ENCODE measurements around the gene AKR1C2.
"Not testable (repeated sequence)": the region's sequence is repeated elsewhere in the genome, so short reads cannot be mapped to it uniquely, and the experiment has no call there.

AKR1C2 gene

DNA sequence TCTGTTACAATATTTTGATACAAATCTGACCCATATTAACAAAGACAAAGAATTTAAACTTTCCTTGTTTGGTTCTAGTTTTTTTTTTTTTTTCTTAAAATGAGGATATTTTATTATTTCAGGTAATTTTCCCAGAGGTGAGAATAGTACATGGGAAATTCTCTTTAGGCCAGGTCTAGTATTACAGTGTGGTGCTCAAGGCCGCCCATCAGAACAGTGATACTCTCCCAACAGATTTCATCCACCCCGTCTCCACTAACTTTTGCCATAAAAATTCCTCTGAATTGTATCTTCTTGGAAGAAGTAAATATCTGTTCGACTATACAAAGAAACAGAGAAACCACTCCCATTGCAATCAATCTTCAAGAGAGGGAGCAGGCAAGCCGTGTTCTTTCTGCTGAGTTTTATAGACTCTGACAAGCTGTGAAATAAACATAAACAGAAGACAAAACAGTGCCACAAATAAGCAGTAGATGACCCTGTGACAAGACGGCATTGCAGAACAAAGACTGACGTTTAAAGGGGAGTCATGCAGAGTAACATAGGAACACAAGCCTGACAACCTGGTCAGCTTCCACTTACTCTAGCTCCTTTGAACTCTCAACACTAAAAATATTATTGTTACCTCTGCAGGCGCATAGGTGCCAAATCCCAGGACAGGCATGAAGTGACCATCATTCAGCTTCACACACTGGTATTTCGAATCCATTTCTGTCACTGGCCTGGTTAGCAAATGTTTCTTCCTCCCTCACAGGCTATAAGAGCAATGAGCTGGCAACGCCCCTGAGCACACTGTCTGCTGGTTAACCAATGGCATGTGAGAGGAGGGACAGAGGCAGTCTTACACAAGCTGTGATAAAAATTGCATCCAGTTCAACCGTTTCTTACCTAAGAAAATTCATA lies at the start of gene AKR1C2:
Gene AKR1C2 (minus strand): TSS at position 731 of the 903 bp plus-strand sequence. CDS start 22 bp downstream, at position 709.
- not testable (repeated sequence) for DNase-seq

GRCh38 chr10:5052951-5053500 lies 49.4 kb upstream of the AKR1C2 start:
- DNase-seq: not testable (repeated sequence)

DNA sequence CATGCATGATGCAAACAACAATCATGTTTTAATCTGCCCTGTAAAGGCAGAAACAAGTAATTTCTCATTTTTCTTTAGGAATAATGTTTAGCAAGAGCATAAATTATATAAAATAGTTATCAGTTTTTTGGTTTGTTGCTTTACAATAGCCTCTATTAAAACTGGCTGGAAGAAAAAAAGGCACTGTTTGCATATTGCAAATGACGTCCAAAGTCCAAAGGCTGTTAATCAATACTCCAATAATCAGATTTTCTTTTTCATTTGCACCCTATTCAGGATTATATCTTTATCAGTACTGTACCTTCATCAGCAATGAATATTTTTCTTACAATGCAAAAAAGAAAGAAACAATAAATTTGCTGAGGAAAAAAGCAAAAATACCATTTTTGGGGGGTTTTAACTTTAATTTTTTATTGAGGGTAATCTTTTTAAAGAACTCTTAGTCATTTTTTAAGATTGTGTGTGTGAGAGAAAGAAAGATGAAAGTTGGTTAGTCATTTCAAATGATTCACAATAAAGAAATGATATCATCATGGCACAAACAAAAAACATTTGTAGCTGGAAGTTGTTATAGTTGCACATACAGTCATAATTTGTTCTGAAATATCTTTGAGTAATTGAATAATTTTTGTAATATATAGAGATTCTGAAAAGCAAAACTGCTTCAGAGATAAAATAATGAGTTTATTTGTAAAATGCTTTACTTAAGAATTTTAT lies 44.4 kb upstream of the AKR1C2 start:
- no peak for DNase-seq

DNA sequence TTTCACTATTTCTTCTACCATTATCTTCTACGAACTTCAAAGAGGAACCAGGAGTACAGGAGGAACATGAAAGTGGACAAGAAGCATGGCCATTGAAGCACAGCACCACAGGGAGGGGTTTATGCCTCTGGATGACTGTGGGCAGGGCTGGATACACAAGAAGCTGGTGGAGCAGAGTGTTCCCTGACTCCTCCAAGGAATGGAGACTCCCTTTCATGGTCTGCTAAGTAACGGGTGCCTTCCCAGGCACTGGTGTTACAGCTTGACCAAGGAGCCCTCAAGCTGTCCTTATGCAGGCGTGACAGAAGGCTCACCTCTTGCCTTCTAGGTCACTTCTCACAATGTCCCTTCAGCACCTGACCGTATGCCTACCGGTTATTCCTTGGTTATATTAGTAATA lies 43.4 kb upstream of the AKR1C2 start:
- DNase-seq: not testable (repeated sequence)

- DNase-seq: no peak
Observed at GRCh38 chr10:5046410-5046809, 42.8 kb upstream of the AKR1C2 start.

GRCh38 chr10:5045095-5045494 lies 41.4 kb upstream of the AKR1C2 start:
- DNase-seq: no peak

DNA sequence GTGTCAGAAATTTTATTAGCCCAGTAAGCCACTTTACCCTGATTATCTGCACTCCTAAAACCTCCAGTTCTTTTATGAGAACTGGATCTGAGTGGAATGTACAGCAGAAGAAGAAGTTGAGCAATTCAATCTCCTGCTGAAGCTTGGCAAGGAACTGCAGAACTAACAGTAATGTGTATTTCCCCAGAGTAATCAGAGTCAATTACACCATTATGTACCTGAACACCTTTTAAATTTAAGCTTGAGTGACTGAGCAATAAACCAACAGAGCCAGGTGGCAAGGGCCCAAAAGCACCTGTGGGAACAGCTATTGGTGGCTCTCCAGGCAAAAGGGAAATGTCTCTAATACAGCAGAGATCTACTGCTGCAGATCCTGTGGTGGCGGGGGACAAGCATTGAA lies 40.1 kb upstream of the AKR1C2 start:
- no peak for DNase-seq

DNA sequence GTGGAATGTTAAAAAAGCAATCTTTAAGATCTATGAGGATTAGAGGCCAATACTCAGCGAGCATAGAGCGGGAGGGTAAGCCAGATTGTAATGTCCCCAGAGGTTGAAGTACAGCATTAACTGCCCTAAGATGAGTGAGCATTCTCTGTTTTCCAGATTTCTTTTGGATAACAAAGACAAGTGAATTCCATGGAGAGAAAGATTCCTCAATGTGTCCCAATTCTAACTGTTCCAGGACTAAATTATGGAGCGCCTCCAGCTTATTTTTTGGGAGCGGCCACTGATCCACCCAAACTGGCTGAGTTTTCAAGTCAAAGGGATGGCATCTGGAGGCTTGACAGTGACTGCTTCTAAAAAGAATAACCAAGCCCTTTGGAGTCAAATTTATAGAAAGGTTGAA lies 39.3 kb upstream of the AKR1C2 start:
- no peak for DNase-seq

DNA sequence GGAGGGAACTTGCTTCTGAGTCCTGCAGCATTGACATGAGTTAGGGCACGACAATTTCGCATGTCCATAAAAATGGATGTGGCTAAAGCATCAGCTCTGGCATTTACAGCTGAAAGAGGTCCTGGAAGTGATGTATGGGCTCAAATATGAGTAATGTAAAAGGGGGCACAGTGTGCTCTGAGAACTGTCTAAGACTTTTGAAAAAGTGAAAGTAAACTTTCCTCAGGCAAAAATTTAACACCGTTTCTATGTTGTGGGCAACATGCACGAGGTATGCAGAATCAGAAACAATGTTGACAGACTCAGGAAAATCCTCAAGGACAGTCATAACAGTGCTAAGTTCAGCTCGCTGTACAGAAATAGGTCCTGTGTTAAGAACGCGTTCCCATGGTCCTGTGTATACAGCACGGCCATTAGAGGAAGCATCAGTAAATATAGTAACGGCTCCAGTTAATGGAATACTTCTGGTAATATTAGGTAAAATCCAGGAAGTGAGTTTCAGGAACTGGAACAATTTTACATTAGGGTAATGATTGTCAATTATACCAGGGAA lies 37.9 kb upstream of the AKR1C2 start:
- DNase-seq: no peak

DNA sequence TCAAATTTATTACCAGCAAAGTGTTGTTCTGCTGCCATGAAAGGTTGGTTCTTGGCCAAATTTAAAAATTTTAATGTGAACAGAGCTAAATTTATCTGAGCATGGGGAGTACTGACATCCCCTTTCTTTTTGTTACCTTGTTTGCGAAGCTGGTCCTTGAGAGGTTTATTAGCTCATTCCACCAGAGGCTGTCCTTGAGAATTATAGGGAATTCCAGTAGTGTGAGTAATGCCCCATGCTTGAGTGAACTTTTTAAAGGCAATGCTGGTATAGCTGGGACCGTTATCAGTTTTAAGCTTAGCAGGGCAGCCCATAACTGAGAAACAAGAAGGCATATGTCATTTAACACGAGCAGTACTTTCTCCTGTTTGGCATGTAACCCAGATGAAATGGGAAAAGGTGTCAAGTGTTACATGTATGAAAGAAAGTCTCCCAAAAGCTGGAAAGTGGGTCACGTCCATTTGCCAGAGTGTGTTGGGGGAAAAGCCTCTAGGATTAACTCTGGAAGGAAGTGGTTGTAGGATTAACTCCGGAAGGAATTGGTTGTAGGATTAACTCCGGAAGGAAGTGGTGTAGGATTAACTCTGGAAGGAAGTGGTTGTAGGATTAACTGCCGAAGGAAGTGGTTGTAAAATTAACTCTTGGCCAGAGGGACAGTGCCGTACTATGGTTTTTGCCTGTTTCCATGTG lies 37.3 kb upstream of the AKR1C2 start:
- DNase-seq: no peak

DNA sequence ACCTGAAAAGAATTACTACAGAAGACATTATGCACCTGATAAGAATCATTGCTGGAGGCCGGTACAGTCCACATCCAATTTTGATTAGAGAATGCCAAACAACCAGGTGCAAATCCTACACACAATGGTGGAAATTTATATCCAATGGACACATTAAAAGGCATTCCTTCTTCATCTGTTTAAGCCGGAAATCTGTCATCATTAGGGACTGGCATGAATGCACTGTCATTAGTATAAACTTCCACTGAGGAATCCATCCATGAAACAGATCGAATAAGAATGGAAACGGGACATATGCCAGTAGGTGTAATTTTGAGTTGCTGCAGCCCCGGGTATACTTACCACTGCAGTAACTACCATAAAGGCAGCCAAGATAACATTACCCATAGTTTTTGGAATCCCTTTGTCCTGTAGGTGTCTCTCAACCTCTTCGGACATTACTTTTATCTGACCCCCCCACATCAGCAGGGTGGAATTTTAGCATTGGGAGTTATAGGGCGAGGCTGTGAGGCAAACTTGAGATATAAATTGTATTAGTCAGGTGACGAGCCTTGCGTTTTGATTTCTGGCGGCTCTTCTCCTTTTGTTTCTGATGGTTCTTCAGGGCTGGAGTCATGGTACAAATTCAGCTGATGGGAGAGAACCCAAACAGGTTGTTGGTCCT lies 36.5 kb upstream of the AKR1C2 start:
- DNase-seq: no peak

GRCh38 chr10:5038733-5039132 lies 35.1 kb upstream of the AKR1C2 start:
- DNase-seq: no peak

GRCh38 chr10:5038101-5038500 lies 34.4 kb upstream of the AKR1C2 start:
- no peak for DNase-seq

DNA sequence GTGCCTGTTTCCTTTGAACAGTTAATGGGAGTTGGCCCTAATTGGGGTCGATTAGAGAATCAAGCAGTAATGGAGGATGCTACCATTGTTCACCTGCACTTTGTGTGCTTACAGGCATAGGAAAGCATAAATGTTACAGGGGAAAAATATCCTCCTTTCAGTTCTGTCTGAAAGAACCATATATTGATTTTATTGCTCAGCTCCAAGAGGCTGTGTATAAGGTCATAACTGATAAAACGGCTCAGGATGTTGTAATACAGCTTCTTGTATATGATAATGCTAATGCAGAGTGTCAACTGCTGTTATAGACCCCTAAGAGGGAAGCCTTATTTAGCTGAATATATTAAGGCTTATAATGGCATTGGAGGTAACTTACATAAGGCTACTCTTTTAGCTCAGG lies 32.9 kb upstream of the AKR1C2 start:
- DNase-seq: no peak

DNA sequence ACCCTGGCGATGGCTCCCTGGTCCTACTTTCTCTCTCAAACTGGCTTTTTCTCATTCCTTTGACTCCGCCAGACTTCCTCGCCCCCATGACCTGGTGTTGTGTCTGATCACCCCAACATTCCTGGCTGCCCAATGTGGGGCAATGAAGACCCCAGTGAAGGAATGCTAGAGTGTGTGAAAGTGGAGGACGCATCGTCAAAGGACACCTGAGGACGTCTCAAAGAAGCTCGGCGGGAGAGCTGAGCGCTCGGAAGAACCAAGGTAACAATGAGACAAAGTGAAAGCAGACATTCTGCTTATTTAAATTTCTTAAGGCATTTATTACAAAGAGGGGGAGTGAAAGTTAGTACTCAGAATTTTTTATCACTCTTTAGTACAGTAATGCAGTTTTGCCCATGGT lies 31.7 kb upstream of the AKR1C2 start:
- no peak for DNase-seq

- DNase-seq: no peak
Observed at GRCh38 chr10:5034588-5034987, 30.9 kb upstream of the AKR1C2 start.

GRCh38 chr10:5033061-5033778 lies 29.6 kb upstream of the AKR1C2 start:
- DNase-seq: no peak

GRCh38 chr10:5032444-5032843 lies 28.8 kb upstream of the AKR1C2 start:
- DNase-seq: not testable (repeated sequence)

DNA sequence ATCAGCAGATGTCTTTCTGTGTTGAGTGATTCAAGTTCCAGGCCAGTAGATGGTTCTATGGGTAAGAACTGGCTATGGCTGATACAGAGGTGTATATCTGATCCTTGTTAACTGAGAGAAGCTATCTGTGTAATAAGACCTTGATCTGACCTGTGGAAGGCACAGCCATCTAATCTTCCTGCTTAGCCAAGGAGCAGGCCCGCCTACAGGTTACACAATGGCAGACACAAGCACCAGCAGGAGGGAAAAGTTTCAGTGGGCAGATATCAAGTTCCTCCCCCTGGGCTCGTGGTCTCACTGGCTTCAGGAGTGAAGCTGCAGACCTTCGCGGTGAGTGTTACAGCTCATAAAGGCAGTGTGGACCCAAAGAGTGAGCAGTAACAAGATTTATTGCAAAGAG lies 27.9 kb upstream of the AKR1C2 start:
- not testable (repeated sequence) for DNase-seq

DNA sequence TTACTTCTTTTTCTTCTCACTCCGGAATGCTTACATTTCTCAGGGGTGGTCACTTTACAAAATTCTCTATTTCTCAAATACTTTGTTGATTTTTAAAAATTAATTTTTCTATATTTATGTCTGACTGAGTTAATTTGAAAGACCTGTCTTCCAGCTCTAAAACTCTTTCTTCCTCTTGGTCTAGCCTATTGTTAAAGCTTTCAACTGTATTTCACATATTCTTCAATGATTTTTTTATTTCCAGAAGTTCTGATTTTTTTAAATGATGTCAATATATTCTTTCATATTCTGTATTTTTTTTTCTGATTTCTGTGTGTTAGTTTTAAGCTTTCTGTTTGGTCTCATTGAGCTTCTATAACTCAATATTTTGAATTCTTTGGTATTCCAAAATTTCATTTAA lies 27.3 kb upstream of the AKR1C2 start:
- no peak for DNase-seq

- DNase-seq: not testable (repeated sequence)
Observed at GRCh38 chr10:5025461-5025881, 21.8 kb upstream of the AKR1C2 start.

Data from CD4-positive, alpha-beta T cell treated with Interleukin-12 subunit alpha and Interleukin-12 subunit beta, for 1 hour (primary cell).